Neutrophil (primary cell): ENCODE results near the gene GTPBP1.
A peak's percentile ranks its signal among the peaks of the same experiment; 100 is the strongest.

Source experiments
- H3K27ac ChIP-seq: fragments of 200-600 bp; sonication (generic); 2 replicates; pipeline ENCODE4 v1.5.1; 2016; ENCODE audit warnings: mild to moderate bottlenecking, moderate library complexity
- H3K27me3 ChIP-seq: fragments of 200-600 bp; sonication (generic); 2 replicates; pipeline ENCODE4 v1.6.0; 2016; ENCODE audit warnings: mild to moderate bottlenecking
- H3K36me3 ChIP-seq: fragments of 200-600 bp; sonication (generic); 2 replicates; pipeline ENCODE4 v1.5.1; 2017
- H3K4me1 ChIP-seq, 2 experiments: fragments of 200-600 bp in 1 of 2; sonication (generic) in 1 of 2; 1 replicate in 1 of 2; 2 replicates in 1 of 2; pipeline versions ENCODE4 v1.5.1 to v1.6.1; 2013 to 2016; ENCODE audit warnings: low read depth in 1 of 2, low read length in 1 of 2, mild to moderate bottlenecking in 1 of 2, moderate library complexity in 1 of 2; ENCODE audit not compliant: control insufficient read depth in 1 of 2, insufficient read depth in 1 of 2
- H3K4me3 ChIP-seq, 2 experiments: fragments of 200-600 bp in 1 of 2; sonication (generic) in 1 of 2; 1 replicate in 1 of 2; 2 replicates in 1 of 2; pipeline ENCODE4 v1.5.1; 2013 to 2016; ENCODE audit warnings: low read depth in 1 of 2, low read length in 1 of 2, mild to moderate bottlenecking in 1 of 2, moderate library complexity in 1 of 2
- H3K9me3 ChIP-seq: fragments of 200-600 bp; sonication (generic); 2 replicates; pipeline ENCODE4 v1.5.1; 2016
- TF ChIP-seq, protein P1 (sequence below): fragments of 200-600 bp; sonication (generic); IDR thresholded peaks from 2 replicates; pipeline ENCODE4 v1.5.1; 2016; ENCODE audit warnings: antibody characterized with exemption

Gene GTPBP1

DNA sequence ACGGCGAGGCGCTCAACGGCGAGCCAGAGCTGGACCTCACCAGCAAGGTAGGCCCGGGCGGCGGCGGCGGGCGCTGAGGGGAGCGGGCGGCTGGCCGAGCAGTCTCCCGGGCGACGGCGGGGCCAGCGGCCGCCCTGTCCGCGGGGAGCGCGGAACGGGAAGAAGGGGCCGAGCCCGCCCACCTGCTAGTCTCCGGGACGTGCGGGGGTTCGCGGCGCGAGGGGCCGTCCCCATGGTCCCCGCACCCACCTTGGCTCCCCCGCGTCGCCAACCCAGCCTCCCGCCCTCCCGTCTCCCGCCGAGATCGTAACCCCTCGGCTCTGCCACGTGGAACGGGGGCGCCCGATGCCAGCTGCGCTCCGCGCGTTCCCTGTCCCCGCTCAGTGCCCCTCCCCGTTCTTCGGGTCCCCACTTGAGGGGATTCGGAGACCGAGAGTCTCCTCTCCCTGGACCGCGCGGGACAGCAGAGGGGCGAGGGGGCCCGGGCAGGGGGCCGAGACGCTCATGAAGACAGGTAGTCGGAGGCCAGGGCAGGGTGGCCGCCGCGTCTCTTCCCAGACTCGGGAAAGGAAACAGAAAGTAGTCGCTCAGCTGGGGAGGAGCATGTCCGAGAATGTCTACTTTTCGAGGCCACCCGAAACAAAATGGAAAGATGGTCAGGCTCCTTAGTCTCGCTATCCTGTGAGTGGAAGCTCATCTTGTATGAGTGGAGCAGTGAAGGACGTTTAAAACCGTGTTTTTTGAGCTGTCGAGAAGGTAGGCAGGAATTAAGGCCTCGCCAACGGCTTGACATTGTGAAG is 557 bp downstream of the GTPBP1 start:
- peaks cover 19% of the 10 kb centered on the region for H3K36me3 ChIP-seq
- H3K27me3 ChIP-seq, result no peaks in the 10 kb centered on the region
- TF ChIP-seq, protein P1, sequence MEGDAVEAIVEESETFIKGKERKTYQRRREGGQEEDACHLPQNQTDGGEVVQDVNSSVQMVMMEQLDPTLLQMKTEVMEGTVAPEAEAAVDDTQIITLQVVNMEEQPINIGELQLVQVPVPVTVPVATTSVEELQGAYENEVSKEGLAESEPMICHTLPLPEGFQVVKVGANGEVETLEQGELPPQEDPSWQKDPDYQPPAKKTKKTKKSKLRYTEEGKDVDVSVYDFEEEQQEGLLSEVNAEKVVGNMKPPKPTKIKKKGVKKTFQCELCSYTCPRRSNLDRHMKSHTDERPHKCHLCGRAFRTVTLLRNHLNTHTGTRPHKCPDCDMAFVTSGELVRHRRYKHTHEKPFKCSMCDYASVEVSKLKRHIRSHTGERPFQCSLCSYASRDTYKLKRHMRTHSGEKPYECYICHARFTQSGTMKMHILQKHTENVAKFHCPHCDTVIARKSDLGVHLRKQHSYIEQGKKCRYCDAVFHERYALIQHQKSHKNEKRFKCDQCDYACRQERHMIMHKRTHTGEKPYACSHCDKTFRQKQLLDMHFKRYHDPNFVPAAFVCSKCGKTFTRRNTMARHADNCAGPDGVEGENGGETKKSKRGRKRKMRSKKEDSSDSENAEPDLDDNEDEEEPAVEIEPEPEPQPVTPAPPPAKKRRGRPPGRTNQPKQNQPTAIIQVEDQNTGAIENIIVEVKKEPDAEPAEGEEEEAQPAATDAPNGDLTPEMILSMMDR, result no peak
- H3K4me1 ChIP-seq, result peaks cover 63 to 64% of the 10 kb centered on the region in 2 experiments
- H3K27ac ChIP-seq, result peak overlapping the region; percentile 97
- H3K4me3 ChIP-seq, result peak overlapping the region; percentile 92 to 96
- no peaks in the 10 kb centered on the region for H3K9me3 ChIP-seq

DNA sequence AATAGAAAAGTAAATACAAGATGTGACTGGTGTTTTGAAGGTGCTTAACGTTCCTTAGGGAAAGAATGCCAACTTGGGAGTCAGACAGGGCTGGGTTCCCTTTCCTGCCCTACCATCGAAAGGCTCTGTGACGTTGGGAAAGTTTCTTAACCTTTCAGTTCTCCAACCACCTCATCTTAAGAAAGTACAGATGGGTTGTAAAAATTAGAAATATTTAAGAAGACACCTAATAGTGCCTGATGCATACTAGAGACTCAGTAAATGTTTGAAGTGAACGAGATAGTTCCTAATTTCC is 1.1 kb downstream of the GTPBP1 start:
- peak overlapping the region; percentile 97 for H3K27ac ChIP-seq
- TF ChIP-seq, protein P1, result no peak
- H3K36me3 ChIP-seq, result peaks cover 22% of the 10 kb centered on the region
- peaks cover 61 to 62% of the 10 kb centered on the region in 2 experiments for H3K4me1 ChIP-seq
- no peaks in the 10 kb centered on the region for H3K27me3 ChIP-seq
- H3K4me3 ChIP-seq, result peak overlapping the region; percentile 92 to 96
- no peaks in the 10 kb centered on the region for H3K9me3 ChIP-seq

DNA sequence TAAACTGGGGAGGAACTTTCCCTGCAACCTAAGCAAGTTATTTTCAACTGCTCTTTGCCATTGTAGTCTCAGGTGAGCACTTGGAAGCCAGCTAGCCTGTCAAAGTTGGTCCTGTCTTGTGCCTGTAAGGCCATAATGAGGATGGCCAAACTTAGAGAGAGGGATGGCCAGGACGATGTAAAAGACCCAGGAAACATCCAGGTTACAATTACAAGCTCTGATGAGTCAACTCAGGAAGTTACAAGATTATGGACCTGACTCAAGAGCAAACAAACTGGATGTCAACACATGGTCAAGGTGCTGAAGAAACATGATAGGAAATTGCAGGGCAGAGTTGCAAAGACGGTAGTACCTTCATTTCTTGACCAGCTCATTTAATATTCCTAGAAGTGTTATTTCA is 1.6 kb downstream of the GTPBP1 start:
- Histone ChIP-seq H3K9me3 (no peaks in the 10 kb centered on the region), H3K4me3 (peak overlapping the region; percentile 92 to 96), H3K27ac (peak overlapping the region; percentile 97), H3K4me1 (peaks cover 65% of the 10 kb centered on the region in 2 experiments), H3K36me3 (peaks cover 22% of the 10 kb centered on the region), H3K27me3 (no peaks in the 10 kb centered on the region)
- TF ChIP-seq, protein P1, result no peak

DNA sequence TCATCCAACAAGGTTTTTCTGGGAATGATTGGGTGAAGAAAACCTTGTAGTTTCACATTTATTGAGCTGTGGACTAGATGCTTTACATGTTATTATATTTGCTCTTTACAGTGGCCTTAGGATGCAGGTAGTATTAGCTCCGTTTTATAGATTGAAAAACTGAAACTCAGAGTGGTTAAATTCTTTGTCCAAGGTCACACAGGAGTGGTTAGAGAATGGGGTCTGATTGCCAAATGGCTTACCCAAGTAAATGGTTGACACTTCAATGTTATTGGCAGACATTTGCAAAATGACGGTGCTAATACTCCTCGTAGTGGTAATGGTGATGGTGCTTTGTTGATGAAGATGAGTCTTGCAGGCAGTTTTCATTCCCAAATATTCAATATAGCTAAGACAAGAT is 2.2 kb downstream of the GTPBP1 start:
- peaks cover 71 to 72% of the 10 kb centered on the region in 2 experiments for H3K4me1 ChIP-seq
- H3K36me3 ChIP-seq, result peaks cover 22% of the 10 kb centered on the region
- H3K9me3 ChIP-seq, result no peaks in the 10 kb centered on the region
- TF ChIP-seq, protein P1, result no peak
- H3K4me3 ChIP-seq, result peak overlapping the region; percentile 92 to 96
- H3K27ac ChIP-seq, result peak overlapping the region; percentile 97
- H3K27me3 ChIP-seq, result no peaks in the 10 kb centered on the region

DNA sequence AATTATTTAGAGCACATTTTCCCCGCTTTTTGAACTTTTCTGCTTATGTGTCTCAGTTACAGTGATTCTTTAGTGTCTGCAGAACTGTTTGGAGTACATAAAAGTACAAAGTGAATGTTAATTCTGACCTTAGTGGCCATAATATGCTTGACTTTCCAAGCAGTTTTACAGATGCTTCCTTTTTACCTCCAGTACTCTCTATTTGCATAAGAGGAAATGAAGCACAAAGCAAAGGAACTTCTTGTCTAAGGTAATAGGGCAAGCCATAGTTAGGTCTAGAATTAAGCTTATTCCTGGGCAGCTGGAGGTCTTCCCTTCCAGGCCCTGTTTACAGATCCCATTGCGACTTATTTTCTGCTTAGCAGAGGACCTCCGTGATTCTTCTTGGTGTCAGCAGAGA is 3.6 kb downstream of the GTPBP1 start:
- H3K27ac ChIP-seq, result peak overlapping the region; percentile 97
- H3K4me1 ChIP-seq, result peaks cover 82 to 85% of the 10 kb centered on the region in 2 experiments
- H3K4me3 ChIP-seq, result peak overlapping the region; percentile 10 to 14

More for the DNA sequence above, 3.6 kb downstream of the GTPBP1 start:
- H3K9me3 ChIP-seq, result no peaks in the 10 kb centered on the region
- no peaks in the 10 kb centered on the region for H3K27me3 ChIP-seq
- TF ChIP-seq, protein P1, result no peak
- H3K36me3 ChIP-seq, result peaks cover 22% of the 10 kb centered on the region
